Measurements from ENCODE around the gene MDH2. TPM values are rescaled to one million over a fixed set of nuclear protein-coding genes. Genes with fewer than 3 reads are reported as not detected.
"Not testable (repeated sequence)": the region's sequence is repeated elsewhere in the genome, so short reads cannot be mapped to it uniquely, and the experiment has no call there.

Gene MDH2
- total RNA-seq, 2 experiments from 2014 or later = 66.4 to 68.3 TPM

- POLR2A ChIA-PET = no interaction called here
- no peaks in the 10 kb centered on the region for H3K4me1 ChIP-seq (ENCODE audit: insufficient read depth, low read length)
- Mint-ChIP-seq H3K4me3 (no peak overlapping the region), H3K36me3 (ENCODE audit: low read depth) (no peaks in the 10 kb centered on the region), H3K27ac (no peak overlapping the region), H3K27me3 (no peaks in the 10 kb centered on the region), H3K9me3 (no peaks in the 10 kb centered on the region), H3K4me1 (ENCODE audit: low read depth) (peaks cover 10% of the 10 kb centered on the region)
- H3K4me3 ChIP-seq (ENCODE audit: low read length) = no peak overlapping the region
- peaks cover 0 to 28% of the 10 kb centered on the region in 2 experiments for H3K9me3 ChIP-seq (ENCODE audit: control insufficient read depth in 1 of 2, insufficient read depth in 1 of 2, low read length in 2 of 2)
- H3K27me3 ChIP-seq (ENCODE audit: control insufficient read depth in 1 of 2, insufficient read depth in 2 of 2, low read length in 2 of 2) = no peaks in the 10 kb centered on the region
- no peak overlapping the region for H3K27ac ChIP-seq (ENCODE audit: low read depth in 1 of 2, low read length in 2 of 2)
- ATAC-seq (ENCODE audit: poor library complexity) (no peak), DNase-seq (no peak)
- CTCF ChIA-PET = no interaction called here
- intact Hi-C loops (cut with DNase I, micrococcal nuclease) = no loop called here
- H3K36me3 ChIP-seq (ENCODE audit: insufficient read depth, low read length) = no peaks in the 10 kb centered on the region
- no peak for TF ChIP-seq CTCF (IDR thresholded peaks at IDR 0.05)
Measured at GRCh38 chr7:76076995-76077394, 29.1 kb downstream of the MDH2 start.

- DNase-seq = no peak
- H3K9me3 Mint-ChIP-seq = no peaks in the 10 kb centered on the region
- no peak for ATAC-seq (ENCODE audit: poor library complexity)
- no peak for TF ChIP-seq CTCF (IDR thresholded peaks at IDR 0.05)
- no peaks in the 10 kb centered on the region for H3K36me3 Mint-ChIP-seq (ENCODE audit: low read depth)
- POLR2A ChIA-PET = no interaction called here
- no peak overlapping the region for H3K4me3 Mint-ChIP-seq
- H3K9me3 ChIP-seq (ENCODE audit: control insufficient read depth in 1 of 2, insufficient read depth in 1 of 2, low read length in 2 of 2) = peaks cover 0 to 26% of the 10 kb centered on the region in 2 experiments
- intact Hi-C loops (cut with DNase I, micrococcal nuclease) = no loop called here
- no peak overlapping the region for H3K27ac Mint-ChIP-seq
- peaks cover 10% of the 10 kb centered on the region for H3K4me1 Mint-ChIP-seq (ENCODE audit: low read depth)
- H3K27ac ChIP-seq (ENCODE audit: low read depth in 1 of 2, low read length in 2 of 2) = no peak overlapping the region
- H3K36me3 ChIP-seq (ENCODE audit: insufficient read depth, low read length) = no peaks in the 10 kb centered on the region
- H3K4me3 ChIP-seq (ENCODE audit: low read length) = no peak overlapping the region
- CTCF ChIA-PET = no interaction called here
- H3K27me3 Mint-ChIP-seq = no peaks in the 10 kb centered on the region
- no peaks in the 10 kb centered on the region for H3K4me1 ChIP-seq (ENCODE audit: insufficient read depth, low read length)
- H3K27me3 ChIP-seq (ENCODE audit: control insufficient read depth in 1 of 2, insufficient read depth in 2 of 2, low read length in 2 of 2) = no peaks in the 10 kb centered on the region
Measured at GRCh38 chr7:76077435-76077834, 29.5 kb downstream of the MDH2 start.

GRCh38 chr7:76080204-76080603 is 32.3 kb downstream of the MDH2 start:
- peaks cover 5% of the 10 kb centered on the region for H3K27me3 Mint-ChIP-seq
- no peaks in the 10 kb centered on the region for H3K9me3 Mint-ChIP-seq
- H3K27me3 ChIP-seq (ENCODE audit: control insufficient read depth in 1 of 2, insufficient read depth in 2 of 2, low read length in 2 of 2) = no peaks in the 10 kb centered on the region
- no peaks in the 10 kb centered on the region for H3K36me3 Mint-ChIP-seq (ENCODE audit: low read depth)
- H3K27ac Mint-ChIP-seq = no peak overlapping the region
- peaks cover 10% of the 10 kb centered on the region for H3K4me1 Mint-ChIP-seq (ENCODE audit: low read depth)
- no peaks in the 10 kb centered on the region for H3K9me3 ChIP-seq (ENCODE audit: control insufficient read depth in 1 of 2, insufficient read depth in 1 of 2, low read length in 2 of 2)
- no peak overlapping the region for H3K4me3 ChIP-seq (ENCODE audit: low read length)
- ChIA-PET POLR2A (no interaction called here), CTCF (interaction anchor here (0.6 kb wide), 1 partner anchor 214 kb away, joined by 6 read pairs; no protein-coding TSS in a partner anchor)
- no peaks in the 10 kb centered on the region for H3K4me1 ChIP-seq (ENCODE audit: insufficient read depth, low read length)
- H3K27ac ChIP-seq (ENCODE audit: low read depth in 1 of 2, low read length in 2 of 2) = no peak overlapping the region
- DNase-seq = no peak
- intact Hi-C loops (cut with DNase I, micrococcal nuclease) = no loop called here
- ATAC-seq (ENCODE audit: poor library complexity) = no peak
- H3K36me3 ChIP-seq (ENCODE audit: insufficient read depth, low read length) = no peaks in the 10 kb centered on the region
- TF ChIP-seq CTCF (IDR thresholded peaks at IDR 0.05) = no peak
- H3K4me3 Mint-ChIP-seq = no peak overlapping the region

- H3K27me3 ChIP-seq (ENCODE audit: control insufficient read depth in 1 of 2, insufficient read depth in 2 of 2, low read length in 2 of 2); H3K9me3 Mint-ChIP-seq; ATAC-seq (ENCODE audit: poor library complexity); H3K27me3 Mint-ChIP-seq; H3K4me1 ChIP-seq (ENCODE audit: insufficient read depth, low read length); intact Hi-C loops (cut with DNase I, micrococcal nuclease); DNase-seq; H3K4me3 Mint-ChIP-seq; H3K27ac ChIP-seq (ENCODE audit: low read depth in 1 of 2, low read length in 2 of 2); H3K4me1 Mint-ChIP-seq (ENCODE audit: low read depth); POLR2A ChIA-PET; H3K4me3 ChIP-seq (ENCODE audit: low read length); H3K36me3 Mint-ChIP-seq (ENCODE audit: low read depth); H3K36me3 ChIP-seq (ENCODE audit: insufficient read depth, low read length); H3K27ac Mint-ChIP-seq; CTCF ChIA-PET; H3K9me3 ChIP-seq (ENCODE audit: control insufficient read depth in 1 of 2, insufficient read depth in 1 of 2, low read length in 2 of 2): not testable (repeated sequence)
Measured at GRCh38 chr7:76084115-76084514, 36.2 kb downstream of the MDH2 start.
